ENCODE measurements around the gene EVA1A.
"Not testable (repeated sequence)": the region's sequence is repeated elsewhere in the genome, so short reads cannot be mapped to it uniquely, and the experiment has no call there.

DNA sequence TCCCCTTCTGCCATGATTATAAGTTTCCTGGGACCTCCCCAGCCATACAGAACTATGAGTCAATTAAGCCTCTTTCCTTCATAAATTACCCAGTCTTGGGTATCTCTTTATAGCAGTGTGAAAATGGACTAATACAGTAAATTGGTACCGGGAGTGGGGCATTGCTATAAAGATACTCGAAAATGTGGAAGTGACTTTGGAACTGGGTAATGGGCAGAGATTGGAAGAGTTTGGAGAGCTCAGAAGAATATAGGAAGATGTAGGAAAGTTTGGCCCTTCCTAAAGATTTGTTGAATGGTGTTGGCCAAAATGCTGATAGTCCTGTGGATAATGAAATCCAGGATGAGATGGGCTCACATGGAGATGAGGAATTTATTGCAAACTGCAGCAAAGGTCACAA, 74.0 kb downstream of the EVA1A start:
- TF ChIP-seq, protein P1, sequence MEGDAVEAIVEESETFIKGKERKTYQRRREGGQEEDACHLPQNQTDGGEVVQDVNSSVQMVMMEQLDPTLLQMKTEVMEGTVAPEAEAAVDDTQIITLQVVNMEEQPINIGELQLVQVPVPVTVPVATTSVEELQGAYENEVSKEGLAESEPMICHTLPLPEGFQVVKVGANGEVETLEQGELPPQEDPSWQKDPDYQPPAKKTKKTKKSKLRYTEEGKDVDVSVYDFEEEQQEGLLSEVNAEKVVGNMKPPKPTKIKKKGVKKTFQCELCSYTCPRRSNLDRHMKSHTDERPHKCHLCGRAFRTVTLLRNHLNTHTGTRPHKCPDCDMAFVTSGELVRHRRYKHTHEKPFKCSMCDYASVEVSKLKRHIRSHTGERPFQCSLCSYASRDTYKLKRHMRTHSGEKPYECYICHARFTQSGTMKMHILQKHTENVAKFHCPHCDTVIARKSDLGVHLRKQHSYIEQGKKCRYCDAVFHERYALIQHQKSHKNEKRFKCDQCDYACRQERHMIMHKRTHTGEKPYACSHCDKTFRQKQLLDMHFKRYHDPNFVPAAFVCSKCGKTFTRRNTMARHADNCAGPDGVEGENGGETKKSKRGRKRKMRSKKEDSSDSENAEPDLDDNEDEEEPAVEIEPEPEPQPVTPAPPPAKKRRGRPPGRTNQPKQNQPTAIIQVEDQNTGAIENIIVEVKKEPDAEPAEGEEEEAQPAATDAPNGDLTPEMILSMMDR (conservative IDR thresholded peaks at IDR 0.05; ENCODE audit: low read length): not testable (repeated sequence)
- TF ChIP-seq EZH2phosphoT487 (IDR thresholded peaks at IDR 0.05; ENCODE audit: borderline replicate concordance, low read depth, low read length): not testable (repeated sequence)
